HFFc6 (cell line): ENCODE results near the gene ANKMY1. TPM values are rescaled to one million over a fixed set of nuclear protein-coding genes. Genes with fewer than 3 reads are reported as not detected.

Source experiments
- DNase-seq: peaks from one replicate; pipeline ENCODE4 v3.0.0-alpha.2; 2018
- H3K27ac Mint-ChIP-seq: 2 replicates; pipeline ENCODE4 v1.8.0; 2020; ENCODE audit warnings: mild to moderate bottlenecking, mixed read lengths
- H3K27me3 Mint-ChIP-seq: 2 replicates; pipeline ENCODE4 v1.8.0; 2021; ENCODE audit warnings: mild to moderate bottlenecking, moderate library complexity, mixed read lengths; ENCODE audit not compliant: insufficient read depth
- H3K36me3 Mint-ChIP-seq: 2 replicates; pipeline ENCODE4 v1.8.0; 2021; ENCODE audit warnings: low read depth, mixed read lengths
- H3K4me1 Mint-ChIP-seq: 2 replicates; pipeline ENCODE4 v1.8.0; 2020; ENCODE audit warnings: low read depth, mixed read lengths
- H3K4me3 Mint-ChIP-seq: 2 replicates; pipeline ENCODE4 v1.8.0; 2020; ENCODE audit warnings: mild to moderate bottlenecking, moderate library complexity, mixed read lengths
- H3K9me3 Mint-ChIP-seq: 2 replicates; pipeline ENCODE4 v1.8.0; 2020; ENCODE audit warnings: mild to moderate bottlenecking, mixed read lengths
- total RNA-seq, 6 experiments: library from RNA; stranded (reverse); fragmentation: NEBNext Ultra II Directional; extraction: Animal tissue kit (Norgen Biotek cat#: 25700); gene quantifications; 2 replicates in 1 of 6; 3 replicates in 5 of 6; pipeline ENCODE4 v1.2.3, GENCODE V29; 2021
- TF ChIP-seq, protein P1 (sequence below): fragments of 200-600 bp; sonication (generic); IDR thresholded peaks from 2 replicates; pipeline ENCODE4 v1.5.0; 2021; ENCODE audit warnings: antibody characterized with exemption, mild to moderate bottlenecking

ANKMY1 gene
- total RNA-seq, 6 experiments from 2014 or later, result 4.4 to 5.6 (median 5.2) TPM

DNA sequence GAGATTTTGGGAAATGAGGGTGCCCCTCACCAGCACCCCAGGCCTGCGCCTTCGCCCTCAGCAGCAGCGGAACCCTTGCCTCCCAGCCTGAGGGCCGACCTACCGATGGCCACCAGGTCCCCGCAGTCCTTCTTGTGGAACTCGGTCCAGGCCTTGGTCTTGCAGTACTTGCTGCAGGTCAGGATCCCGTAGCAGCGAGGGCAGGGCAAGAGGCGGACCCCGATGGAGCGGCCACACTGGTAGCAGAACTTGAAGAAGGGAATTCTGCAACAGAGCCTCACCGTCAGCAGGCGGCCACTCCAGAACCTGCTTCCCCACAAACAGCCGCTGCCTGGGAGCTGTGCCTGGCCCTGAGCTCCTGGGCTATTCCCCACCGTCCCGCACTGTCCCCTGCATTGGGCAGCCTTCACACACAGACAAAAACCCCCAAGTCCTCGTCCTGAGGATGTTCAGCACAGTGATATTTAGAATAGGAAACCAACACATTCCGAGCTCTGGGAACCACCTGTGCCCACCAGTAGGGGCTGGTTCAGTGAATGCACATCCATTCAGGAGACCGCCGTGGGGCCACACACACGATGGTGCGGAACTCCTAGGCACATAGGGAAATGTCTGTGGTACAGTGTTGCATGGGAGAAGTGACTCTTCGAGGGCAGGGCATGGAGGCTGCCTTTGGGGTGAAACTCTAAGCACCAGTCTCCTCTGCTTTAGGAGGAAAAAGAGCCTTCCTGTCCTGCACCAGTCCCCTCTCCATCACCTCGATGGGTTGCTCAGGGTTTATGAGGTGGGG lies 76.8 kb downstream of the ANKMY1 start:
- no peak for DNase-seq
- H3K27ac Mint-ChIP-seq, result no peak overlapping the region
- H3K9me3 Mint-ChIP-seq, result peaks cover 4% of the 10 kb centered on the region; the same call in 1 of the 2 replicates
- TF ChIP-seq, protein P1, sequence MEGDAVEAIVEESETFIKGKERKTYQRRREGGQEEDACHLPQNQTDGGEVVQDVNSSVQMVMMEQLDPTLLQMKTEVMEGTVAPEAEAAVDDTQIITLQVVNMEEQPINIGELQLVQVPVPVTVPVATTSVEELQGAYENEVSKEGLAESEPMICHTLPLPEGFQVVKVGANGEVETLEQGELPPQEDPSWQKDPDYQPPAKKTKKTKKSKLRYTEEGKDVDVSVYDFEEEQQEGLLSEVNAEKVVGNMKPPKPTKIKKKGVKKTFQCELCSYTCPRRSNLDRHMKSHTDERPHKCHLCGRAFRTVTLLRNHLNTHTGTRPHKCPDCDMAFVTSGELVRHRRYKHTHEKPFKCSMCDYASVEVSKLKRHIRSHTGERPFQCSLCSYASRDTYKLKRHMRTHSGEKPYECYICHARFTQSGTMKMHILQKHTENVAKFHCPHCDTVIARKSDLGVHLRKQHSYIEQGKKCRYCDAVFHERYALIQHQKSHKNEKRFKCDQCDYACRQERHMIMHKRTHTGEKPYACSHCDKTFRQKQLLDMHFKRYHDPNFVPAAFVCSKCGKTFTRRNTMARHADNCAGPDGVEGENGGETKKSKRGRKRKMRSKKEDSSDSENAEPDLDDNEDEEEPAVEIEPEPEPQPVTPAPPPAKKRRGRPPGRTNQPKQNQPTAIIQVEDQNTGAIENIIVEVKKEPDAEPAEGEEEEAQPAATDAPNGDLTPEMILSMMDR, result no peak
- H3K4me3 Mint-ChIP-seq, result no peak overlapping the region
- H3K36me3 Mint-ChIP-seq, result peaks cover 4% of the 10 kb centered on the region; the same call in 1 of the 2 replicates
- no peaks in the 10 kb centered on the region for H3K4me1 Mint-ChIP-seq
- H3K27me3 Mint-ChIP-seq, result peaks cover 10% of the 10 kb centered on the region

DNA sequence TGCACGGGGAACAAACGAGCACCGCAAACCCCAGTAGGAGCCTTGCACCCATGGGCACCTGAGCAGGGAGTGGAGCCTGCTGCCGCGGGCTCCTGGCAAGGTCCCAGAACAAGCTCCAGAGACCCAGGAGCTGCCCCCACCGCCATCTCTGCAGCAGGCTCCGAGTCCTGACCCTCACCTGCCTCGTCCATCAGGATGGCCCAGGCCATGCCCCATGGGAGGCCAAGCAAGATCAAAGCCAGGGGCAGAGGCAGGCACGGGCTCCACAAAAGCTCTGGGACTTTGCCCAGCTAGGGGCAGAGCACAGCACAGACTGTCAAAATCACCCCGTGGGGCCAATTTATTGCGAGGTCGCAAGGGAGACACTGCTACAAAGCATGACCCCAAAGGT lies 78.7 kb downstream of the ANKMY1 start:
- H3K4me3 Mint-ChIP-seq, result no peak overlapping the region
- no peak for DNase-seq
- TF ChIP-seq, protein P1, result no peak
- peaks cover 10% of the 10 kb centered on the region for H3K27me3 Mint-ChIP-seq
- H3K9me3 Mint-ChIP-seq, result peaks cover 7% of the 10 kb centered on the region; the same call in 1 of the 2 replicates
- no peak overlapping the region for H3K27ac Mint-ChIP-seq
- no peaks in the 10 kb centered on the region for H3K4me1 Mint-ChIP-seq
- peaks cover 5% of the 10 kb centered on the region; the same call in 1 of the 2 replicates for H3K36me3 Mint-ChIP-seq

DNA sequence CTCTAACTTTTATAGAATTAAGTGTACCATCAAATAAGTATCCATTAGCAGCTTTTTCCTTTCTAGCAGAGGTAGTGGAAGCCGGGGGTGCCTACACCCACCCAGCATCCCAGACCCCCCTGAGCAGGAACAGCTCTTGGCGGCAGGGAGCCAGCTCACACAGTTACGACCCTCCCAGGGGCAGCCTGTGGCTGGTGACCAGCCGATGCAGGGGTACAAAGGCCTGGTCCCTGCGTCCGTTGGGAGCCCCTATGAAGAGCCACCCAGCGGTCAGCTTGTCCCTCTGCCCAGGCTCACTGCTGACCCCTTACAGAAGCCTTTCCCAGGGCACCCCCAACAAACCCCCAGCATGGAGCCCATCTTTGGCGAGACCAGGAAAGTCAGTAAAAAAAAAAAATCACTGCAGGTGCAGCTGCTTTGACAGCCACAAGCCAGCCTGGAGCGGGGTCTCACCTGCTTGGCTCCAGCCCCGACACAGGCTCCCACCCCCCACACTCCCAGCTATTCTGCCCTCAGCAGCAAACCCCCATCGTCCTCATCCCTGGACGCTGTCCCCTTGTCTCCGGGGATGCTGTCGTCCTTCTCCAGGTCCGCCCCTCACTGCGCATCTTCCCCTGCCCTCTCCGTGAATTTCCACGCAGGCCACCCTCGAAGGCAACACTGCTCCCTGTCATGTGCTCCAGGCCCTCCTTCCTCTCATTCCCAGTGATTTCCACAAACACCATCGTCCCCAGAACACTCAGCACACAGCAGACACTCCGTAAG lies 79.3 kb downstream of the ANKMY1 start:
- Mint-ChIP-seq H3K36me3 (peaks cover 8% of the 10 kb centered on the region; the same call in 1 of the 2 replicates), H3K4me1 (no peaks in the 10 kb centered on the region), H3K4me3 (no peak overlapping the region), H3K27me3 (peaks cover 10% of the 10 kb centered on the region), H3K27ac (no peak overlapping the region), H3K9me3 (peaks cover 11% of the 10 kb centered on the region)
- TF ChIP-seq, protein P1, result no peak
- no peak for DNase-seq

DNA sequence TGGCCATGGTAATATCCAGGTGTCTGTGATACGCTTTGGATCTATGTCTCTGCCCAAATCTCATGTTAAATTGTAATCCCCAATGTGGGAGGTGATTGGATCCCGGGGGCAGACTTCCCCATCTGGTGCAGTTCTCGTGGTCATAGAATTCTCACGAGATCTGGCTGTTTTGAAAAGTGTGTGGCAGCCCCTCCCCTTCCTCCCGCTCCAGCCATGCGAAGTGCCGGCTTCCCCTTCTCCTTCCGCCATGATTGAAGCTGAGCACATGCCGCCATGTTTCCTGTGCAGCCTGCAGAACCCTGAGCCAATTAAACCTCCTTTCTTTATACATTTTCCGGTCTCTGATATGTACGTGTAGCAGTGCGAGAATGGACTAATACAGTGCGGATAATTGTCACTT lies 79.9 kb downstream of the ANKMY1 start:
- Mint-ChIP-seq H3K27me3 (peaks cover 10% of the 10 kb centered on the region), H3K27ac (no peak overlapping the region), H3K9me3 (peaks cover 16% of the 10 kb centered on the region), H3K36me3 (peaks cover 14% of the 10 kb centered on the region), H3K4me1 (no peaks in the 10 kb centered on the region), H3K4me3 (no peak overlapping the region)
- DNase-seq, result no peak
- TF ChIP-seq, protein P1, result no peak

GRCh38 chr2:240473211-240473610 lies 84.6 kb downstream of the ANKMY1 start:
- TF ChIP-seq, protein P1, result no peak
- no peak for DNase-seq
- Mint-ChIP-seq H3K4me3 (no peak overlapping the region), H3K27me3 (peaks cover 19% of the 10 kb centered on the region), H3K36me3 (peaks cover 23% of the 10 kb centered on the region), H3K9me3 (peaks cover 30% of the 10 kb centered on the region), H3K4me1 (no peaks in the 10 kb centered on the region), H3K27ac (no peak overlapping the region)
